HEK293 (cell line): ENCODE results near the gene ZNF714.

Experiments
- CTCF ChIA-PET: fragments of 350-600 bp; formaldehyde crosslinking; extraction: SDS; loops from one replicate; lab custom pipeline; 2021; ENCODE audit warnings: antibody characterized with exemption; lab: Yijun Ruan, JAX
- POLR2A ChIA-PET: fragments of 300-600 bp; formaldehyde crosslinking; extraction: SDS; loops from one replicate; lab custom pipeline; 2020; ENCODE audit warnings: antibody characterized with exemption, inconsistent platforms; lab: Yijun Ruan, JAX
- H3K27ac ChIP-seq: fragments of 200-500 bp; sonication (Bioruptor generic); 2 replicates; pipeline ENCODE4 v1.5.1; 2014; ENCODE audit warnings: low read depth, low read length, control low read depth, inconsistent platforms; ENCODE audit errors: extremely low read depth
- H3K36me3 ChIP-seq, 2 experiments: fragments of 200-500 bp in 1 of 2; sonication (Bioruptor generic) in 1 of 2; 1 replicate in 1 of 2; 2 replicates in 1 of 2; pipeline ENCODE4 v1.5.1; 2014 to 2017; ENCODE audit warnings: inconsistent platforms in 2 of 2, low read length in 2 of 2; ENCODE audit not compliant: control insufficient read depth in 2 of 2, insufficient read depth in 1 of 2
- H3K4me1 ChIP-seq: fragments of 200-500 bp; sonication (Bioruptor generic); 2 replicates; pipeline ENCODE4 v1.5.1; 2014; ENCODE audit warnings: mild to moderate bottlenecking, low read length, inconsistent platforms; ENCODE audit not compliant: control insufficient read depth, insufficient read depth
- H3K4me3 ChIP-seq: 2 replicates; pipeline ENCODE4 v1.5.1; 2011; ENCODE audit warnings: low read depth, mild to moderate bottlenecking, control low read depth, low read length, moderate library complexity
- H3K9me3 ChIP-seq: fragments of 200-500 bp; sonication (Bioruptor generic); 2 replicates; pipeline ENCODE4 v1.5.1; 2014; ENCODE audit warnings: low read depth, low read length, inconsistent platforms; ENCODE audit not compliant: control insufficient read depth, insufficient read depth
- BCL11A ChIP-seq: fragments of 450-650 bp; formaldehyde crosslinking; IDR thresholded peaks from 2 replicates; pipeline ENCODE4 v1.5.1; 2016; ENCODE audit warnings: low read depth, missing biosample characterization, missing genetic modification characterization
- GLI2 ChIP-seq: fragments of 450-650 bp; formaldehyde crosslinking; IDR thresholded peaks from 2 replicates; pipeline ENCODE4; 2017; ENCODE audit warnings: missing biosample characterization, missing genetic modification characterization, low read depth, borderline replicate concordance
- GLIS2 ChIP-seq: fragments of 450-650 bp; formaldehyde crosslinking; IDR thresholded peaks from 2 replicates; pipeline ENCODE4 v1.5.1; 2016; ENCODE audit warnings: missing biosample characterization, missing genetic modification characterization
- HOXC10 ChIP-seq: sonication (generic); formaldehyde crosslinking; IDR thresholded peaks from 2 replicates; pipeline ENCODE4 v1.8.1; 2023; ENCODE audit warnings: mild to moderate bottlenecking, missing genetic modification reagents
- KLF16 ChIP-seq: fragments of 450-650 bp; formaldehyde crosslinking; IDR thresholded peaks from 2 replicates; pipeline ENCODE4 v1.5.1; 2017; ENCODE audit warnings: missing biosample characterization, missing genetic modification characterization
- KLF8 ChIP-seq: fragments of 450-650 bp; formaldehyde crosslinking; IDR thresholded peaks from 2 replicates; pipeline ENCODE4 v1.5.1; 2016; ENCODE audit warnings: missing biosample characterization, missing genetic modification characterization
- SETDB1 ChIP-seq: IDR thresholded peaks from one replicate; pipeline ENCODE4 v1.6.1; 2017; ENCODE audit warnings: mild to moderate bottlenecking, low read length, moderate library complexity, mixed read lengths; ENCODE audit not compliant: insufficient read length
- TRIM28 ChIP-seq: IDR thresholded peaks from 2 replicates; pipeline ENCODE4 v1.6.1; 2011; ENCODE audit warnings: low read length, control low read depth, borderline replicate concordance
- TSHZ1 ChIP-seq: fragments of 450-650 bp; formaldehyde crosslinking; IDR thresholded peaks from 2 replicates; pipeline ENCODE4 v1.5.1; 2016; ENCODE audit warnings: missing biosample characterization, missing genetic modification characterization, borderline replicate concordance
- YY1 ChIP-seq: fragments of 450-650 bp; formaldehyde crosslinking; IDR thresholded peaks from 2 replicates; pipeline ENCODE4 v1.5.1; 2018; ENCODE audit warnings: missing biosample characterization, missing genetic modification characterization
- ZBTB44 ChIP-seq: fragments of 450-650 bp; IDR thresholded peaks from 2 replicates; pipeline ENCODE4 v1.5.1; 2018; ENCODE audit warnings: missing biosample characterization, mild to moderate bottlenecking, missing genetic modification characterization
- ZFP37 ChIP-seq: fragments of 450-650 bp; formaldehyde crosslinking; IDR thresholded peaks from 2 replicates; pipeline ENCODE4 v1.5.1; 2016; ENCODE audit warnings: missing biosample characterization, missing genetic modification characterization
- ZNF16 ChIP-seq: fragments of 450-650 bp; formaldehyde crosslinking; IDR thresholded peaks from 2 replicates; pipeline ENCODE4 v1.5.1; 2016; ENCODE audit warnings: low read depth, missing biosample characterization, missing genetic modification characterization
- ZNF174 ChIP-seq: fragments of 450-650 bp; formaldehyde crosslinking; IDR thresholded peaks from 2 replicates; pipeline ENCODE4 v1.5.0; 2017; ENCODE audit warnings: missing biosample characterization, mild to moderate bottlenecking, missing genetic modification characterization
- ZNF223 ChIP-seq: fragments of 450-650 bp; formaldehyde crosslinking; IDR thresholded peaks from 2 replicates; pipeline ENCODE4 v1.5.1; 2016; ENCODE audit warnings: missing biosample characterization, missing genetic modification characterization
- ZNF292 ChIP-seq: fragments of 450-650 bp; formaldehyde crosslinking; IDR thresholded peaks from 2 replicates; pipeline ENCODE4 v1.5.1; 2016; ENCODE audit warnings: low read depth, missing biosample characterization, missing genetic modification characterization, borderline replicate concordance
- ZNF423 ChIP-seq: fragments of 450-650 bp; formaldehyde crosslinking; IDR thresholded peaks from 2 replicates; pipeline ENCODE4 v1.5.1; 2016; ENCODE audit warnings: missing biosample characterization, missing genetic modification characterization
- ZNF433 ChIP-seq: fragments of 450-650 bp; formaldehyde crosslinking; IDR thresholded peaks from 2 replicates; pipeline ENCODE4 v1.5.1; 2016; ENCODE audit warnings: missing biosample characterization, missing genetic modification characterization, low read depth
- ZNF488 ChIP-seq: fragments of 450-650 bp; formaldehyde crosslinking; IDR thresholded peaks from 2 replicates; pipeline ENCODE4 v1.5.1; 2016; ENCODE audit warnings: missing biosample characterization, missing genetic modification characterization
- ZNF548 ChIP-seq: fragments of 450-650 bp; formaldehyde crosslinking; IDR thresholded peaks from 2 replicates; pipeline ENCODE4 v1.5.1; 2016; ENCODE audit warnings: missing biosample characterization, missing genetic modification characterization
- ZNF560 ChIP-seq: fragments of 450-650 bp; formaldehyde crosslinking; IDR thresholded peaks from 2 replicates; pipeline ENCODE4 v1.5.1; 2017; ENCODE audit warnings: missing biosample characterization, missing genetic modification characterization, borderline replicate concordance
- ZNF561 ChIP-seq: fragments of 450-650 bp; IDR thresholded peaks from 2 replicates; pipeline ENCODE4 v1.5.1; 2018; ENCODE audit warnings: missing biosample characterization, missing genetic modification characterization, borderline replicate concordance
- ZNF664 ChIP-seq: fragments of 450-650 bp; formaldehyde crosslinking; IDR thresholded peaks from 2 replicates; pipeline ENCODE4 v1.5.1; 2016; ENCODE audit warnings: missing biosample characterization, missing genetic modification characterization
- ZNF692 ChIP-seq: fragments of 450-650 bp; formaldehyde crosslinking; IDR thresholded peaks from 2 replicates; pipeline ENCODE4 v1.5.1; 2016; ENCODE audit warnings: missing biosample characterization, missing genetic modification characterization
- ZNF701 ChIP-seq: fragments of 450-650 bp; formaldehyde crosslinking; IDR thresholded peaks from 2 replicates; pipeline ENCODE4 v1.5.1; 2016; ENCODE audit warnings: missing biosample characterization, missing genetic modification characterization
- ZSCAN23 ChIP-seq: fragments of 450-650 bp; formaldehyde crosslinking; IDR thresholded peaks from 2 replicates; pipeline ENCODE4 v1.5.1; 2016; ENCODE audit warnings: missing biosample characterization, missing genetic modification characterization
- ZSCAN30 ChIP-seq: fragments of 450-650 bp; IDR thresholded peaks from 2 replicates; pipeline ENCODE4 v1.5.1; 2018; ENCODE audit warnings: missing biosample characterization, mild to moderate bottlenecking, missing genetic modification characterization, moderate library complexity

The ZNF714 gene

GRCh38 chr19:21052902-21053301 is 29.1 kb upstream of the ZNF714 start:
- no peak overlapping the region for H3K27ac ChIP-seq
- TF ChIP-seq ZNF174 (no peak), BCL11A (tag by site-specific recombination) (no peak), ZNF692 (no peak), YY1 (tag by site-specific recombination) (no peak), ZNF223 (tag by site-specific recombination) (no peak), ZBTB44 (tag by site-specific recombination) (no peak), ZNF664 (no peak), ZSCAN23 (no peak), ZNF423 (tag by site-specific recombination) (no peak), GLI2 (tag by site-specific recombination) (no peak), ZNF701 (tag by site-specific recombination) (no peak), HOXC10 (CRISPR knock-in tag) (no peak), TRIM28 (no peak), GLIS2 (no peak), TSHZ1 (tag by site-specific recombination) (no peak), ZNF560 (tag by site-specific recombination) (no peak), ZNF16 (no peak), ZNF433 (no peak), KLF16 (tag by site-specific recombination) (no peak), KLF8 (tag by site-specific recombination) (no peak)
- TF ChIP-seq, all 188 proteins: peak for 0
- no peak overlapping the region for H3K4me3 ChIP-seq
- POLR2A ChIA-PET: no interaction called here
- H3K9me3 ChIP-seq: peaks cover 6% of the 10 kb centered on the region
- CTCF ChIA-PET: no interaction called here
- no peaks in the 10 kb centered on the region for H3K4me1 ChIP-seq
- peaks cover 60 to 61% of the 10 kb centered on the region in 2 experiments for H3K36me3 ChIP-seq

- H3K36me3 ChIP-seq: peaks cover 4 to 6% of the 10 kb centered on the region in 2 experiments; a peak in 2 of 3 replicates
- ChIA-PET POLR2A (no interaction called here), CTCF (no interaction called here)
- no peaks in the 10 kb centered on the region for H3K4me1 ChIP-seq
- no peaks in the 10 kb centered on the region for H3K9me3 ChIP-seq
- H3K4me3 ChIP-seq: no peak overlapping the region
- no peak overlapping the region for H3K27ac ChIP-seq
- no peak for TF ChIP-seq ZNF433
- no peak for TF ChIP-seq ZNF561 (tag by site-specific recombination)
- TF ChIP-seq ZSCAN30 (tag by site-specific recombination): no peak
- TF ChIP-seq ZFP37 (tag by site-specific recombination): no peak
- TF ChIP-seq SETDB1: peak; percentile 41
- TF ChIP-seq GLI2 (tag by site-specific recombination): no peak
- no peak for TF ChIP-seq ZNF488 (tag by site-specific recombination)
- TF ChIP-seq ZNF548 (tag by site-specific recombination): no peak
- no peak for TF ChIP-seq ZNF292 (tag by site-specific recombination)
Measured at GRCh38 chr19:21065336-21065735, 16.7 kb upstream of the ZNF714 start.
